Measurements from ENCODE around the gene AGAP1.

DNA sequence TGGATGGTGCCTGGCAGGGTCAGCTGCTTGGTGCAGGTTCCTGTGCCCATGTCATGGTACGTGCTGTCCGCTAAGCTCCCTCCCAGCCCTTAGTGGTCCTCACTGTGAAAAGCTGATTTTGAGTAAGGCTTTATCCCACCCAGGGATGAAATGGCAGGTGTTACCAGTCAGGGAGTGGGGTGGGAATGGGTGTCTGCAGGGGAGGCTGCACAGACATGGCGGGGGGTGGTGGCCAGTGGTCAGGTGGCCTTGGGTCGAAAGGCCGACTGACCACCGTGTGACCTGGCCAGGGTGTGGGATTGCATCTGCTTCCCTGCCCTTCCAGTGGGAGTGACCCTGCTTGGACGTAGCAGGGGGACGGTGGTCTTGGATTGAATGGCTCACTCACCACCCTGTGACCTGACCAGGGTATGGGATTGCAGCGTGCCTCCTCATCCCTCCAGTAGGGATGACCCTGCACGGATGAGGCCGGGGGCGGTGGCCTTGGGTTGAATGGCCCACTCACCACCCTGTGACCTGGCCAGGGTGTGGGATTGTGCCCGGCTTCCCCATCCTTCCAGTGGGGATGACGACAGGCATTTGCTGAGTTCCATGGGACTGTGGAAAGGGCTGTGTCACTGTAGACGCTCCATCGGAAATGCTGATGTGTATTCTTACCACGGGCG lies 29.8 kb downstream of the AGAP1 start:
- TF ChIP-seq, protein P1, sequence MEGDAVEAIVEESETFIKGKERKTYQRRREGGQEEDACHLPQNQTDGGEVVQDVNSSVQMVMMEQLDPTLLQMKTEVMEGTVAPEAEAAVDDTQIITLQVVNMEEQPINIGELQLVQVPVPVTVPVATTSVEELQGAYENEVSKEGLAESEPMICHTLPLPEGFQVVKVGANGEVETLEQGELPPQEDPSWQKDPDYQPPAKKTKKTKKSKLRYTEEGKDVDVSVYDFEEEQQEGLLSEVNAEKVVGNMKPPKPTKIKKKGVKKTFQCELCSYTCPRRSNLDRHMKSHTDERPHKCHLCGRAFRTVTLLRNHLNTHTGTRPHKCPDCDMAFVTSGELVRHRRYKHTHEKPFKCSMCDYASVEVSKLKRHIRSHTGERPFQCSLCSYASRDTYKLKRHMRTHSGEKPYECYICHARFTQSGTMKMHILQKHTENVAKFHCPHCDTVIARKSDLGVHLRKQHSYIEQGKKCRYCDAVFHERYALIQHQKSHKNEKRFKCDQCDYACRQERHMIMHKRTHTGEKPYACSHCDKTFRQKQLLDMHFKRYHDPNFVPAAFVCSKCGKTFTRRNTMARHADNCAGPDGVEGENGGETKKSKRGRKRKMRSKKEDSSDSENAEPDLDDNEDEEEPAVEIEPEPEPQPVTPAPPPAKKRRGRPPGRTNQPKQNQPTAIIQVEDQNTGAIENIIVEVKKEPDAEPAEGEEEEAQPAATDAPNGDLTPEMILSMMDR (IDR thresholded peaks at IDR 0.05), result no peak
- no peak for TF ChIP-seq POLR2A (IDR thresholded peaks at IDR 0.05)
